GM18505 (cell line): ENCODE results near the gene SGIP1.
"Not testable (repeated sequence)": the region's sequence is repeated elsewhere in the genome, so short reads cannot be mapped to it uniquely, and the experiment has no call there.

Experiments used
- ATAC-seq: cut with Tn5 transposase; IDR thresholded peaks from one replicate; pipeline ENCODE4 v1.9.1; 2021; ENCODE audit not compliant: unreplicated experiment
- POLR2A ChIP-seq: IDR thresholded peaks from 4 replicates; pipeline ENCODE4 v1.6.1; 2011; ENCODE audit warnings: borderline replicate concordance; ENCODE audit not compliant: insufficient read depth, insufficient read length; ENCODE audit errors: extremely low read depth

SGIP1 gene

GRCh38 chr1:66693856-66694255, 159.9 kb downstream of the SGIP1 start:
- no peak for TF ChIP-seq POLR2A
- no peak for ATAC-seq

DNA sequence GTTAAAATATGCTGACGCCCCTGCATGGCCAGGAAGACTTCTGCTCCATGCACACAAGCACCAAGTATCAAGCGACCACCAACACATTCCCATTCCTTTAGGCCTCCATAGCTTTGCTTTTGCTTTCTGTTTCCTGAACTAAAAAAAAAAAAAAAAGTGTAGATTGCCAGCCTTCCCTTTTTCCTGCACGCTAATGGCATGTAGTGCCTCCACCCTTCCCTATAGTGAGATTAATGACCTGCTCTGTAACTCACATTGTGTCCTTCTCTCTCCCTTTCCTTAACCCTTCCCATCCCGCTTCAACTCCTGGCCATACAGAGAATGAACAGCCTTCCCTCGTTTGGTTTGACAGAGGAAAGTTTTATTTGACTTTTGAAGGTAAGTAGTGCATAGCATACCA, 161.2 kb downstream of the SGIP1 start:
- no peak for TF ChIP-seq POLR2A

DNA sequence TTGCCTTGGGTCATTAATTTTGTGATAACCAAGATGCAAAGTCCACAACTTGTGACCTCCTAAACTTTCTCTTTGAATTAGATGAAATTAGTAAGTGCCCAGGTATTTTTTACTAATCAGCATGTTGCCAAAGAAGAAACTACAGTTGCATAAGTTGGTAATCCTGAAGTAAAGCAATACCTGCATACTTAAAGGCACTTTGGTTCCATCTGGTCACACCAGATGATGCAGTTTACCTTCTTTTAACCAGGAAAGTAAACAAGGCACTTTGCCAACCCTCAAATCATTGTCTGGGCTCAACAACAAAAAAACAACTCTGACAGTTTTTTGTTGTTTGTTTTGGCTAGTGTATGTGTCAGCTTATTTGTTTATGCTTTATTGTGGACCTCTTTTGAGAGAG, 162.8 kb downstream of the SGIP1 start:
- no peak for ATAC-seq
- TF ChIP-seq POLR2A: no peak

More for the DNA sequence above, 161.2 kb downstream of the SGIP1 start:
- ATAC-seq: no peak

- TF ChIP-seq POLR2A: no peak
- no peak for ATAC-seq
Measured at GRCh38 chr1:66699213-66699612, 165.3 kb downstream of the SGIP1 start.

DNA sequence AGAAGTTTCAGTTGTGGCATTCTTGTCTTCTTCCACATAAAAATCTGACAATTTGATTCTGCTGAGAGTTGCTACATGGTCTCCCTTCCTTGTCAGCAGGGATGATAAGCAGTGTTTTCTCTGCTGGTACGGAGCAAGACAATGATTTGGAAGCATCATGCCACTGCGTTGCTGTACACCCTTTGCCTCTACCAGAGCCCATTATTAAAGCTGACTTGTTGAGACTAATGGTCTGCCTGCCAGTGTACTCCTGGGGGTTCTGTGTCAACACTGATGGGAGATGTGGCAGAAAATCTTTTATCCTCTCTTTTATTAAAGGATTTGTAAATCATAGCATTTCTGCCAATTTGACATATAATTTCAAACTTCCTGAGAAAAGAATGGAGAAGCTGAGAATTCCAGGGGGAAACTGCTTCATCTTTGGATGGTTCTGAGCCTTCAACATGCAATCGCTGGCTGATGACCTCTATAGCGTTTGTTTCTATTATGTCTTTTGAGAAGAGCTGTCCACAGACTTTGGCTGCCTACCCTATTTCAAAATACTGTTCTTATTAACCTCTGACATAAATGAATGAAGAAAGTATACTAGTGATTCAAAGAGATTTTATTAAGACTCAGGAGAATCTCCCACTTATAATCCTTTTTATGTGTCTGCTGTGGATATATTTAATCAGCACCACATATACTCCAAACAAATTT, 170.4 kb downstream of the SGIP1 start:
- no peak for TF ChIP-seq POLR2A
- ATAC-seq: no peak

DNA sequence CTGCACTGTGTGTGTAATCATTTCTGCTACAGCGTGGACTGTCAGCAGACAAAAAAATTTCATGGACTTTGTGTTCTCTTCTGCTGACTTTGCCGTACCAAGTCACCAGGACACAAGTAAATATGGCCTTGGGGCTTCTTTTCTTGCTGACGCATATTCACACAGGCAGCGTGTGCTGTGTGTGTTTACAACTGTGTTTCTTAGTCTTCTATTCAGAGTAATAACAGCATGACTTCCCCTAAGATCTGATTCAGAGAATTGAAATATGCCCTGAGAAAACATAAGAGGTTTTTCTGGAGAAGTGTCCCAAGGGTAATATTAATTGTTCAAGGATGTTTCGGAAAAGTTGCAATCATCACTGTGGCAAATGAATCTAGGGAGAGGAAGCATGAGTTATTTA, 171.2 kb downstream of the SGIP1 start:
- ATAC-seq: no peak
- no peak for TF ChIP-seq POLR2A

- TF ChIP-seq POLR2A: no peak
- no peak for ATAC-seq
Measured at GRCh38 chr1:66711420-66711819, 177.5 kb downstream of the SGIP1 start.

DNA sequence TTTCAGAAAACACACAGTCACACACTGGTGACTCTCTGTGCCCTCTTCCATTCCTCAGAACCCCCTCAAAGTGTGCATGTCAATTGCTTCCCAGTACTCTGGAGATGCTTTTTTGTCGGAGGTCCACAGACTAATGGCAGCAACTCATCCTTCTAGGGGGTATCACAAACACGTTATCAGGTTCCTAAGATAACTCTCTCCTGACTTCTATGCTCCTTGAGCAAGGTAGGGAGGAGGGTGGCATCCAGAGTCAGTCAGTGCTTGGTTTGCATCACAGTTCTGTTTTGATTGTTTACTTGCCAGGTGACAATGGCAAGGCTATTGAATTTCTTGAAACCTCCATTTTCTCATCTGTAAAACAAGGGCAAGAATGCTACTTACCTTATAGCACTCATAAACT, 178.9 kb downstream of the SGIP1 start:
- no peak for TF ChIP-seq POLR2A
- no peak for ATAC-seq

DNA sequence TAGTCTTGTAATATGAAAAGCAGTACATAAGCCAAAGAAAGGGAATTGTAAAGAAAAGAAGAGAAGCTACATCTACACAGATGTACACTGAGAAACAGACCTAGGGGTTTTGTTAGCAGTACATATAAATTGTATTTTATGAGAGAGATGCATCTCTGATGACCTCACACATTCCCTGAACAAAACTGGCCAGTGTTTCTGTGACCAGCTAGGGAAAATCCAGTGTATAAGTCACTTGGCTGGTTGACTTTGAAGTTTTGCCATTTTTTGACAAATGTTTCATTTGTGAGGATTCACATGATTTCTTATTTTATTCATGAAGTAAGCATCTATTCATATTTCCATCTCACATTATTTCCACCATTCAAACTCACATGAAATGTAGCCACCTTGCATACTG, 190.0 kb downstream of the SGIP1 start:
- TF ChIP-seq POLR2A: no peak
- ATAC-seq: no peak

DNA sequence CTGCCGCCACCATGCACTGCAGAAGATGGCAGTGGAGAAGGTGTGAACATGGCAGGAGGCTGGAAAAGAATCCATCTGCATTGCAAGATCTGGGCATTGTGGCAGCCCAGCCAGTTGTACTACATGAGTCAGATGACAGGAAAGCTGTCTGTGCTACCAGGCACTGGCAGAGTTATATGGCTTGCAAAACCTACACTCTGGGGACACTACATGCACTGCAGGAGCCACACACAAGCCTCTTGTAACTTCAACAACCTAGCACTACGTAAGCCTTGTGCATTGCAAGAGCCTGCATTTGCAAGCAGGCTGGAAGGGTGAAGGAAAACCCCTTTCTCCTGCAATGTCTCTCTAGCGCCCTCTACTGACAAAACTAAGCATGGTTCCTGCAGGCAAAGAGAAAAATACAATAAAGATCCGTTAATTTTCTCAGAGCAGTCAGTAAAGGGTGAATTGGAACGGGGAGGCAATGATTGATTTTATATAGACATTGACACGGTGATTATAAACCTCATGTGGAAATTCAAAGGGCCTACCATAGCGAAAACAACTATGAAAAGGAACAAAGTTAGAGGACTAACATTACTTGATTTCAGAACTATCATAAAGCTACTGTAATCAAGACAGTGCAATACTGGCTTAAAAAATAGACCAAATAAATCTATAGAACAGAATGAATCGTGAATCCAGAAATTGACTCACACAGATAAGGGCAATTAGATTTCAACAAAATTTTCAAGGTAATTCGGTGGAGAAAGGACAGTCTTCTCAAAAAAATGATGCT, 192.1 kb downstream of the SGIP1 start:
- ATAC-seq: peak; percentile 84
- TF ChIP-seq POLR2A: no peak

- no peak for ATAC-seq
- TF ChIP-seq POLR2A: no peak
Measured at GRCh38 chr1:66728021-66728420, 194.1 kb downstream of the SGIP1 start.

- not testable (repeated sequence) for ATAC-seq
Measured at GRCh38 chr1:66728716-66729115, 194.8 kb downstream of the SGIP1 start.

DNA sequence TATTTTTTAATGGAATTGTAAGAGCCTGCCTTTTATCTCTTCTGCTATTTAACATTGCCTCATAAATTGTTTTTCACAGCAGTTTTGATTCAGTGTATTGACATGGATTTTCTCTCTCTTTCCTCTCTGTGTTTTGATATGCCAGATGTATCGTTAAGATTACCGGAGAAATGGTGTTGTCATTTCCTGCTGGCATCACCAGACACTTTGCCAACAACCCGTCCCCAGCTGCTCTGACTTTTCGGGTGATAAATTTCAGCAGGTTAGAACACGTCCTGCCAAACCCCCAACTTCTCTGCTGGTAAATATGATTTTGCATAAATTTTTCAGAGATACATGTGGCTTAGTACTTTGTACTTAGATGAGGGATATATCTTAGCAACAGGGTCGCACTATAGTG, 195.2 kb downstream of the SGIP1 start:
- ATAC-seq: no peak

GRCh38 chr1:66729523-66729922, 195.6 kb downstream of the SGIP1 start:
- TF ChIP-seq POLR2A: no peak
- no peak for ATAC-seq

More for the DNA sequence above, 195.2 kb downstream of the SGIP1 start:
- TF ChIP-seq POLR2A: no peak
